OCI-LY7 (cell line): ENCODE data around the gene TSR1.

Experiments
- CTCF ChIP-seq: fragments of 200-600 bp; sonication (generic); conservative IDR thresholded peaks from 2 replicates; pipeline ENCODE4 v1.5.1; 2014; ENCODE audit warnings: mild to moderate bottlenecking, antibody characterized with exemption, low read length, moderate library complexity, mixed read lengths
- EZH2phosphoT487 ChIP-seq: fragments of 200-600 bp; sonication (generic); IDR thresholded peaks from 2 replicates; pipeline ENCODE4 v1.6.1; 2018; ENCODE audit warnings: low read depth, borderline replicate concordance, mild to moderate bottlenecking, mixed run types, antibody characterized with exemption, low read length, moderate library complexity, mixed read lengths

- TF ChIP-seq CTCF = no peak
- no peak for TF ChIP-seq EZH2phosphoT487
These were observed 53.0 kb downstream of the TSR1 start for GRCh38 chr17:2283302-2283701.
